ENCODE measurements around the gene GSDME.
"Not testable (repeated sequence)": the region's sequence is repeated elsewhere in the genome, so short reads cannot be mapped to it uniquely, and the experiment has no call there.

Gene GSDME

DNA sequence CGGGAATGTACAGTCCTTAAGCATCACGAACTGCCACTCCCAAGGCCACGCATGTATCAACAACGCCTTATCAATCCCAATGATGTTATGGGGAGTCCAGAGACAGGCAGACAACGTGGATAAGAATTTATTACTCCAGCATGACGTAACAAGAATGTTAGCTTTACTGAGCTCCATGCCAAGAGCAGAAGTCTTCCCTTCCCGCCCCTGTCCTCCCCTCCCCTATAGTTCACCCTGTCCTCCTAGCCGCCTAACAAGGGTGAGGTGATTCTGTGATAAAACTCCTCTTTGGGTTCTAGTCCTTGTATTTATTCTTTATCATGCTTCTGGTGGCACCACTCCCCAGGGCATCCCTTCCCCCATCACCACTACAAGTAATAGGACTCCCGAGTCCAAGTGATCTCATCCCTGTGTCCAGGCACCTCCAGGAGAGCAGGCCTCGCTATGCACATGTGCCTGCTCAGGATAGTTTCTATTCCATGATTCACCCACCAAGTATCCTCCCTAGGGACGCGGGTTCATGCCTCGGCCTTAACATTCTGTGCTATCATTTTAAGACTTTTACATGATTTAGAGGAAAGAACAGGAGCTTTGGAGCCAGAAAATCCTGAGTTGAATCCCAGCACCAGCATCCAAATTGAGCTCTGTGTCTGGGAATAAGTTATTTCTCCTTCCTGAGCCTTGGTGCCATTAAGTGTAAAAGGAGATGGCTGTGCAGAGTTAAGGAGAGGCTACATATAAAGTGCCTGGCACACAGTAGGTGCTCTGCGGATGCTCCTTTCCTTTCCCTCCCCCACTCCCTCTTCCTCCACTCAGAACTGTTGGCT is 15.4 kb downstream of the GSDME start:
- DNase-seq (ENCODE audit: low read depth) = no peak

DNA sequence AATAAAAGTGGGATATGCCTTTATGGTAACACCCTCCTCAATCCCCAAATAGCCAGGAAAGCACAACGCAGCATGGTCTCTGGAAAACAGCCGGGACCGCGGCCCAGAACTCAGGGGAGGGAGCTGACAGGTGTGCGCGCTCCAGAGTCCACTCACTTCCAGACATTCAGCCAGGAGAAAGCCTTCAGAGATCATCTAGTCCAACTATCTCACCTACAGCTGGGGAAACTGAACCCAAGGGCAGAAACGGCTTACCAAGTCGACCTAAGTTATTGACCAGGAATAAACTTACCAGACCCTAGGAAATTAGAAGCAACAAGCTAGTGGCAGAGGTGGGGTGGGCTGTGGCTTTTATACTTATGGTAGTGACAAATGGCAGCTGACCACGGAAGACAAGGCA is 16.4 kb downstream of the GSDME start:
- no peak for DNase-seq (ENCODE audit: low read depth)

DNA sequence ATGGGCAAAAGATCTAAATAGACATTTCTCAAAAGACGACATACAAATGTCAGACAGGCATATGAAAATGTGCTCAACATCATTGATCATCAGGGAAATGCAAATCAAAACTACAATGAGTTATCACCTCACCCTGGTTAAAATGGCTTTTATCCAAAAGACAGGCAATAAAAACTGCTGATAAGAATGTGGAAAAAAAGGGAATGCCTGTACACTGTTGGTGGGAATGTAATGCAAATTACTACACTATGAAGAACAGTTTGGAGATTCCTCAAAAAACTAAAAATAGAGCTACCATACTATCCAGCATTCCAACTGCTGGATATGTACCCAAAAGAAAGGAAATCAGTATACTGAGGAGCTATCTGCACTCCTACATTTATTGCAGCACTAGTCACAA is 18.0 kb downstream of the GSDME start:
- DNase-seq (ENCODE audit: low read depth) = no peak

DNA sequence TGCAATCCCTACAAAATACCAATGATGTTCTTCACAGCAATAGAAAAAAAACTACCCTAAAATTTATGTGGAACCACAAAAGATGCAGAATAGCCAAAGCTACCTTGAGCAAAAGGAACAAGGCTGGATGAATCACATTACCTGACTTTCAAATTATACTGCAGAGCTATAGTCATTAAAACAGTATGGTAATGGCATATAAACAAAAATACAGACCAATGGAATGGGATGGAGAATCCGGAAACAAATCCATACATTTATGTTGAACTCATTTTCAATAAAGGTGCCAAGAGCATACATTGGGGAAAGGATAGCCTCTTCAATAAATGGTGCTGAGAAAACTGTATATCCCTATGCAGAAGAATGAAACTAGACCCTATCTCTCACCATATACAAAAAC is 18.7 kb downstream of the GSDME start:
- DNase-seq (ENCODE audit: low read depth) = no peak

DNA sequence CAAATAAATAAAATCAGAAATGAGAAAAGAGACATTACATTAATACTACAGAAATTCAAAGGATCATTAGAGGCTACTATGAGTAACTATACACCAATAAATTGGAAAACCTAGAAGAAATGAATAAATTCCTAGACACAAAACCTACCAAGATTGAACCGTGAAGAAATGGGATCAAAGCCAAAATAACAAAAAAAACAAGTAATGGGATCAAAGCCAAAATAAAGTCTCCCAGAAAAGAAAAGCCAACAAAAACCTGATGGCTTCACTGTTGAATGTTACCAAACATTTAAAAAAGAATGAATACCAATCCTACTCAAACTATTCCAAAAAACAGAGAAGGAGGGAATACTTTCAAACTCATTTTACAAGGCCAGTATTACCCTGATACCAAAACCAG is 20.0 kb downstream of the GSDME start:
- no peak for DNase-seq (ENCODE audit: low read depth)

DNA sequence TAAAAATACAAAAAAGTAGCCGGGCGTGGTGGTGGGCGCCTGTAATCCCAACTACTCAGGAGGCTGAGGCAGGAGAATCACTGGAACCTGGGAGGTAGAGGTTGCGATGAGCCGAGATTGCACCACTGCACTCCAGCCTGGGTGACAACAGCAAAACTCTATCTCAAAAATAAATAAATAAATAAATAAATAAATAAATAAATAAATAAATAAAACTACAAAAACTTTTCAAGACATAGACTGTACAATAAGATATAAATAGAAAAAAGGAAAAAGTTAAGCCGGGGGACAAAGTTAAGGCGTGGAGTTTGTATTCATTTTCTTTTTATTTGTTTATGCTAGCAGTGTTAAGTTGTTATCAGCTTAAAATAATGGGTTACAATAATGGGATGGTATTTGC is 21.7 kb downstream of the GSDME start:
- DNase-seq (ENCODE audit: low read depth) = not testable (repeated sequence)

DNA sequence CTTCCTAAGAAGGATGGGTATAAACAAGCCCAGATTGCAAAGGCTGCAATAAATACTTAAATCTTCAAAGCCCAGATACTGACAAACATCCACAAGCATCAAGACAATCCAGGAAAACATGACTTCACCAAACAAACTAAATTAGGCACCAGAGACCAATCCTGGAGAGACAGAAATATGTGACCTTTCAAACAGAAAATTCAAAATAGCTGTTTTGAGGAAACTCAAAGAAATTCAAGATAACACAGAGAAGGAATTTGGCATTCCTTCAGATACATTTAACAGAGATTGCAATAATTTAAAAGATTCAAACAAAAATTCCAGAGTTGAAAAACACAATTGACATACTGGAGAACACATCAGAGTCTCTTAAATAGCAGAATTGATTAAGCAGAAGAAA is 23.0 kb downstream of the GSDME start:
- no peak for DNase-seq (ENCODE audit: low read depth)

DNA sequence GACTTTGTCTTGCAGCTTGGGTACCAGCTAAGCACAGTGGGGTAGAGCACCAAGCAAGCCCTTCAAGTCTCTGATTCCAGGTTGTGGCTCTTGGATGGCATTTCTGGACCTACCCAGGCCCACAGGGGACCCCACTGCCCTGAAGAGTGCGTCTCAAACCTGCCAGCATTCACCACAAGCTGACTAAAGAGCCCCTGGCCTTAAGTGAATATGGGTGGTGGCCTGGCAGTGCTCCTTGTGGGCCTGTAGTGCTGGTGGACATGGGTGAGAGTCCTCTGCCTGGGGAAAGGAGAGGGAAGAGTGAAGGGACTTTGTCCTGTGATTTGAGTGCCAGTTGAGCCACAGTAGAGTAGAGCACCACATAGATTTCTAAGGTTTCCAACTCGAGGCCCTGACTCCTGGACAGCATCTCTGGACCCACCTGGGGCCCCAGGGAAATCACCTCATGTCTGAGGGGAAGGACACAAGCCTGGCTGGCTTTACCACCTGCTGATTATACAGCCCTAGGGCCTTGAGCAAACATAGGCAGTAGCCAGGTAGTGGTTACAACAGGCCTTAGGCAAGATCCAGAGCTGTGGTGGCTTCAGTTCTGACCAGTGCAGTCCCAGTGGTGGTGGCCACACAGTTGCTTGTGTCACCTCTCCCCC is 23.7 kb downstream of the GSDME start:
- no peak for DNase-seq (ENCODE audit: low read depth)

DNA sequence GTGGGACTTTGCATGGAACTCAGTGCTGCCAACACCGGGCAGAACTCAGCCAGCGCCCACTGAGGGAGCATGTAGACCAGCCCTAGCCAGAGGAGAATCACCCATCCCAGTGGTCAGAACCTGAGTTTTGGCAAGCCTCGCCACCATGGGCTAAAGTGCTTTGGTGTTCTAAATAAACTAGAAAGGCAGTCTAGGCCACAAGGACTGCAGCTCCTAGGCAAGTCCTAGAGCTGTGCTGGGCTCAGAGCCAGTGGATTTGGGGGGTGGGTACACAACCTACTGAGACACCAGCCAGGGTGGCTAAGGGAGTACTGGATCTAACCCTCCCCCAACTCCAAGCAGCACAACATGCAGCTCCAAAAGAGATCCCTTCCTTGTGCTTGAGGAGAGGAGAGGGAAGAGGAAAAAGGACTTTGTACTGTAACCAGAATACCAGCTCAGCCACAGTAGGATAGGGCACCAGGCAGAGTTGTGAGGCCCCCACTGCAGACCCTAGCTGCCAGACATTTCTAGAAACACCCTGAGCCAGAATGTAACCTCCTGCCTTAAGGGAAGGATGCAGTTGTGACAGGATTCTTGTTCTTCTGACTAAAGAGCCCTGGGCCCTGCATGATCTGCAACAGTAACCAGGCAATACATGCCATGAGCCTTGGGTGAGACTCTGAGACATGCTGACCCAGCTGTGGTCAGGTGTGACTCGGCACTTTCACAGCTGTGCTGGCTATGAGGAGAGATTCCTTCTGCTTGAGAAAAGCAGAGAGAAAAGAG is 24.4 kb downstream of the GSDME start:
- no peak for DNase-seq (ENCODE audit: low read depth)

DNA sequence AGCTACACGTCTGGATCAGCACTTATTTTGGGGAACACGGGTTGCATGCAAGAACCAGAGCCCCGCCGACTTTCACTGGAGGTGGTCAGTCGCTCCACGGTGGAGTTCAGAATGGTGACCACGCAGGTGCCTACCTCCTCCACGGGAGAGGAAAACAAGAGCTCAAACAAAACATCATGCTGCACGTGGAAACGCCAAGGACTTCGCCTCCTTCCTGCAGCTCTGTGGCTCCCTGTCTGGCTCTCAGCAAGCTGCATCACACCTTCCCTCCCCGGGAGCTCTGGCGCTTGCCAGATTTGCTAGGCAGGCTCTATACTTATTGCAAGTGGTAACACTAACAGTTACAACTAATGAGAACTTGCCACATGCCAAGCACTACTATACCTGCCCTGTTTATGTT is 26.0 kb downstream of the GSDME start:
- no peak for DNase-seq (ENCODE audit: low read depth)

DNA sequence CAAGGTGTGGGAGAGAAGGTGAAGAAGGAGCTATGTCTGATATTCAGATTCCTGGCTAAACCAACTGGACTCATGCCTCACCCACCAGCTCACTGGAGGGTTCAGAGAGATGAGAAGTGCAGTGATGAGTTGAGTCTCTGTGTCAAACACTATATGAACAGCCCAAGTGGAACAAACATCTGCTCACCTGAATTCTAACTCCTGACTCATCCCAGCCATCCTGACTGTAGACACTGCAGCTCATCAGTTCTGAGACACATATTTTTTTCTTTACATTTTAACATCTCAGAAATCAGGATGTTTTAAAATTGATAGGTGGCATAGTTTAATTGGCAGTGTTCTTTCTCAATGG is 27.3 kb downstream of the GSDME start:
- DNase-seq (ENCODE audit: low read depth) = no peak

DNA sequence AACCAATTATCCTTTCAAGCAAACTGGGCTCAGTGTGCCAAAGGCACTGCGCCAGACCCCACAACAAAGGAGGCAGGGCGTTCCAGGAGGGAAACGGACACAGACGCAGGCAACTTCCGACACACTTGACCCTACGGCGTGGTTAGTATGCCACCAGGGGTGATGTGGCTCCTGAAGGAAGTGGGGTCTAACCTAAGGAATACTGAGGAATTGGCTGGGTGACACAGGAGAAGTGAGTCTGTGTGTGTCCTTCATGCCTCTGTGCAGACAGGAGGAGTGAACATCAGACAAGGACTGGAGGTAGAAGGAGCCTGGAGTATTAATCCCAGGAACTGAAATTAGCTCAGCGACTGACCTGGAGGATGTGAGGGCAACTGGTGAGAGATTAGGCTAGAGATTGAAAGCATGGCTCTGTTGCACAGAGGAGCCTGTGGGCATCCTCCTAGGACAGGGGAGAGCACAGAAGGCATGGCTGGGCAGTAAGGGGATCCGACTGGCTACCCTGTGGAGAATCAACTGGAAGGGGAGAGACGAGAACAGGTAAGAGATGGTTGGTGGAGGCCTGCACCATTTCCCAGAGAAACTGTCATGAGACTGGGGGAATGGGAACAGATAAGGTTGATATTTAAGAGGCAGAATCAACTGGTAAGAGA is 27.8 kb downstream of the GSDME start:
- DNase-seq (ENCODE audit: low read depth) = no peak

DNA sequence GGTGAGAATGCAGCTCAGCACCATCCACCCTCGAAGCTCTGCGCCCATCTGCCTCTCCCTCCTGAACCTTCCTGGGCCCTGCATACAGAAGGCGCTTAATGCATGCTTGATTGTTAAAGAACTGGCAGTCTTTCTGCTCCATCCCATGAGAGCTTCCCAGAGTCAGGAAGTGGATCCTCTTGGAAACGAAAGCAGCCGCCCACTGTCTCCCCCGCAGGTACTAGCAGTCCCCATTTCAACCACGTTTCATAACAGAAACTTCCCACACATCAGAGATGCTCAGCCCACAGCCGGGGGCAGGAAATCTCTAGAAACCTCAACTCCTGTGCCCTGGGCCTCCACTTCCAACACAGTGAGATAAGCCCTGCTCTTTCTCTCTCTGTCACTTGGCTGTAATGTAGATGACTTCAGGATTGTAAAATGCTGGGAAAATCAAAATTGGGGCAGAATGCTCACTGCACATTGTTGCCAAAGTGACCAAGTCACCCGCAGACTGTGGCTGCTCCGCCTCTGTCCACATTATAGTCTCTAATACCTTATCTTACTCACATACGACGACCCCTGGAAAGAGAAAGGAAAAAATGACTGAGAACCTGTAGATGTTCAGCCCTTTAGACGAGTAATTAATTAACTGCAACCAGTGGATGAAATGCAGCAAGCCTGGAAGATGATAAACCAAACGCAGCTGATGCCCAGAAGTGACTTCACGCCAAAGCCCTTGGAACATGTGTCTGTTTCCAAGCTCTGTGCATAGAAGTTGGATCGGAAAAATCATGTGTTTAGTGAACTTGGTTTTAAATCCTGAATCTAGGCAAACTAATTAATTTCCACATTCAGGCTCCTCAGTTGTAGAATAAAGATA is 28.5 kb downstream of the GSDME start:
- no peak for DNase-seq (ENCODE audit: low read depth)

DNA sequence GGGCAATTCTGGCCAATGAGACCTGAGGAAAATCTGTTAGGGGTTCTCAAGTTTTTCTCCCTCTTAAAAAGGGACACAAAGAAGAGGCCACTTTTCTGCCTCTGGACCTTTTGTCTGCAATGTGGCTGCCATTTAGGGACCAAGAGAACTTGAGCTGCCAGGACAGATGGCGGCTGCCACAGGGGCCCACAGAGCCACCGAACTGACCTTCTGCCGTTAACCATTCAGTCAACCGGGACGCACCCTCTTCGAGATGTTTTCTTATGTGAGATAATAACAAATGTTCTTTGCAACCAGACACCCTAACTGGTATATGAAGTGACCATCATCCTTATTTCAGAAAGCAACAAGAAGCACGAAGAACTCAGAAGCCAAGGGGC is 29.2 kb downstream of the GSDME start:
- no peak for DNase-seq (ENCODE audit: low read depth)

DNA sequence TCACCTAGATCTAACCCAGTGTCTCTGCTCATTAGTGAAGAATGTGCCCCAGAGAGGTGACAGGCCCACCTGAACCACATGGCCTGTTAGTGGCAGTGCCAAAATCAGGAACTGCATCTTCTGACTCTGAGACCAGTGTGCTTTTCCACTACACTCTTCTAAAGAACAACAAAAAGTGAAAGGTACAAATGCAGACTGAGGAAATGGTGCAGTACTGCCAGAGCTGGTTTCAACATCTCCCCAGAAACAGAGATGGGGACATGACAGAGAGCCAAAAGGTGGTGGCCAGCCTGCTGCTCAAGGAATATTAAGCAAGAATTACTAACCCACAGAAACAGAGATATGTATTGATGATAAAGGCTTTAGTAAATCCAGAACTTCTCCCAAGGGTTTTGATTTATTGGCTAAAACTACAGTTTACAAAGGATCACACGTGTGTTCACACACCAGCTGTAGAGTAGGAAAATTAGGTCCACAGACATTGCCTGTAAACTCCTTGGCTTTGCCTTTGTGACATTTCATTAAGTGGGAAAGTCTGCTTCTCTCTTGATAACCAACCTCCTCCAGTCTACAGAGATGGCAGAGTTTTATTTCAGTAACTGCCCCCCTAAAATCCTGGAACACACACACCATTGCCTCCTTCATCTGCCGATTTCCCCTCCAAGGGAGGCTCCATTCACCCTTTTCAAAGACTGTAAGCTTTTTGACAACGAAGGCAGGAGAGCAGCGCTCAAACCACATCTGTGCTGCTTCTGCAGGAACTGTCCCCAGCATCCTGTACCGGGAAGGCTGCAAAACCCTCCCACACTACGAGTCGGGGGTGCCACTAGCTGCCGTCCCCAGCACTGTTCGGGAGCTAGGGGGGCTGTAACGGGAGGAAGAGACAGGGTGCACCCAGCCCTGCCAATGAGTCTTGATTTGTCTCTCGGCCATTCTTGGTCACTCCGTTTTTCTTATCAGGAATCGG is 29.8 kb downstream of the GSDME start:
- DNase-seq (ENCODE audit: low read depth) = no peak

DNA sequence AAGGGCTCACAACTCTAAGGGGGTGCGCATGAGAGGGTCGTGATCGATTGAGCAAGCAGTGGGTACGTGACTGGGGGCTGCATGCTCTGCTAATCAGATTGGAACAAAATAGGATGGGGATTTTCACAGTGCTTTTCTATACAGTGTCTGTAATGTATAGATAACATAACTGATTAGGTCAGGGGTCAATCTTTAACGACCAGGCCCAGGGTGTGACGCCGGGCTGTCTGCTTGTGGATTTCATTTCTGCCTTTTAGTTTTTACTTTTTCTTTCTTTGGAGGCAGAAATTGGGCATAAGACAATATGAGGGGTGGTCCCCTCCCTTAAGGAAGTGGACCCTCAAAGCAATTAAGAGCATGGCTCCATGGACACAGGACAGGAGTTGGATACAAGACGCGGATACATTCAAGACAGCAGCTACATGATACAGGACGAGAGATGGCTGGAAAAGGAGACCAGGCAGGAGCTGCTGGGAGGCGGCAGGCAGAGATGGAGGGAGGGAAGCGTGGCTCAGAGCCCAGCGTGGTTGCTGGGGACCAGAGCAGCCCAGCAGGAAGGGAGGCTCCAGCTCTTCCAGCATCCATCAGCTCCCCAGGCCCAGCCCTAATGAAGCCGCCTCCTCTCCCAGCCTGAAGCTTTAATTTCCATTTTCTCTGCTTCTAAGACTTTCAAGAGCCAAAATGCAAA is 31.6 kb downstream of the GSDME start:
- DNase-seq (ENCODE audit: low read depth) = no peak

DNA sequence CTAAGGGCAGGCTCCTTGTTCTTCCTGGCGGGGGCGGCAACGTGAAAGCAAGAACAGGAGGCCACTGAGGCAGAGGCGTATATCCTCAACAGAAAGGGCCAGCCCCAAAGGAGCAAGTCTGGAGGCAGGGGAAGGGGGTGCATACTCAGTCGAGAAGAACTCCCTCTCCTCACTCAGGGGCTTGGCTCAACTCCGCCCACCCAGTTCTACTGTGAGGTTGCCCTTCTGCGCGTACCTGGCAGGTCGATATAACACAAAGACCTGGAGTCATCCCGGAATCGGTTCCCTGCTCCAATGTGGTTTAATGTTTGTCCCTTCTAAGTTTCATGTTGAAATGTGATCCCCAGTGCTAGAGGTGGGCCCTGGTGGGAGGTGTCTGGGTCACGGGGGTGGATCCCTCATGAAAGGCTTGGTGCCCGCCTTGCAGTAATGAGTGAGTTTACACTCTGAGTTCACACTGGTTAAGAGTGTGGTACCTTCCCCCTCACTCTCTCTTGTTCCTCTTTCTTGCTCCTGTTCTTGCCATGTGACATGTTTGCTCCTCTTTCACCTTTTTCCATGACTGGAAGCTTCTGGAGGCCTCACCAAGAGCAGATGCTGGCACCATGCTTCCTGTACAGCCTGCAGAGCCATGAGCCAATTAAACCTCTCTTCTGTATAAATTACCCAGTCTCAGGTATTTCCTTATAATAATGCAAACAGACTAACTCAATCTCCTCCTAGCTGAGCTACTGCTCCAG is 32.6 kb downstream of the GSDME start:
- no peak for DNase-seq (ENCODE audit: low read depth)

DNA sequence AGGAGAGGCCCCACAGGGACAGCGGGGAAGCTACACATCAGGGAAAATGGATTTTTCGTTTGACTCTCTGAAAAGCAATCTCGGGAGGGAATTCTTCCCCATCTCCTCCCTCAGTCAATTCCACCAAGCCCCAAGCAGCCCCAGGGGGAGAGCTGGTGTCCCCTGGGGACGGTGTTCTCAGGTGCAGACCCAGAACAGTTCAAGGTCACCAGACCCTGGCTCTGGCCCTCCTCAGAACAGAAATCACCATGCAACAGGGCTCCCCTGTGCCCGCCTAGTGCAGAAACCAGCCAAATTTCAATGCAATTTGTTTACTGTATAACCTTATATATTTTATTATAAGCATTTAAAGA is 34.1 kb downstream of the GSDME start:
- DNase-seq (ENCODE audit: low read depth) = no peak

Data from stimulated activated CD8-positive, alpha-beta memory T cell treated with anti-CD3 and anti-CD28 coated beads, Interleukin-15, amount 100 ng/mL, for 1 hour (primary cell).